Stomach (tissue), 9 donors: ENCODE data around the gene DGCR2. TPM values are rescaled to one million over a fixed set of nuclear protein-coding genes. Genes with fewer than 3 reads are reported as not detected.
A peak's percentile ranks its signal among the peaks of the same experiment; 100 is the strongest.
"Not testable (repeated sequence)": the region's sequence is repeated elsewhere in the genome, so short reads cannot be mapped to it uniquely, and the experiment has no call there.

Source experiments
- DNase-seq, 2 donors: peaks; one replicate each; pipeline versions ENCODE4 v3.0.0 to v3.0.0-alpha.2; 2013 to 2019
- H3K27ac ChIP-seq, 5 donors: fragments of 200-600 bp in 4 of 5; sonication (generic) in 4 of 5; one replicate each; pipeline ENCODE4 v1.5.1; 2013 to 2019; ENCODE audit warnings: mild to moderate bottlenecking in 1 of 5, moderate library complexity in 1 of 5
- H3K27me3 ChIP-seq, 3 donors: fragments of 200-600 bp; sonication (generic); one replicate each; pipeline ENCODE4 v1.5.1; 2017 to 2019; ENCODE audit warnings: mixed run types in 1 of 3
- H3K36me3 ChIP-seq, 4 donors: fragments of 200-600 bp; sonication (generic); 1 replicate in 3 of 4; 2 replicates in 1 of 4; pipeline ENCODE4 v1.5.1; 2016 to 2019
- H3K4me1 ChIP-seq, 4 donors: fragments of 200-600 bp; sonication (generic); one replicate each; pipeline ENCODE4 v1.5.1; 2016 to 2019
- H3K4me3 ChIP-seq, 4 donors: fragments of 200-600 bp; sonication (generic) in 3 of 4; one replicate each; pipeline ENCODE4 v1.5.1; 2016 to 2019; ENCODE audit warnings: mild to moderate bottlenecking in 1 of 4
- H3K9me3 ChIP-seq, 4 donors: fragments of 200-600 bp; sonication (generic); one replicate each; pipeline ENCODE4 v1.5.1; 2016 to 2019
- CTCF ChIP-seq, 7 experiments: fragments of 450-650 bp in 4 of 7; fragments of 200-600 bp in 3 of 7; sonication (generic) in 3 of 7; IDR thresholded peaks; one replicate each; pipeline ENCODE4 v1.5.1; 2016 to 2019; ENCODE audit warnings: antibody characterized with exemption in 7 of 7, control low read depth in 2 of 7, mild to moderate bottlenecking in 1 of 7
- EP300 ChIP-seq: sonication (generic); formaldehyde crosslinking; IDR thresholded peaks from one replicate; pipeline ENCODE4 v1.6.1; 2017; ENCODE audit warnings: antibody characterized with exemption
- POLR2A ChIP-seq, 4 donors: fragments of 450-650 bp; IDR thresholded peaks; one replicate each; pipeline ENCODE4 v1.6.1; 2016; ENCODE audit warnings: antibody characterized with exemption in 4 of 4, control low read depth in 2 of 4, mild to moderate bottlenecking in 1 of 4, moderate library complexity in 1 of 4
- POLR2AphosphoS5 ChIP-seq, 3 donors: sonication (generic); formaldehyde crosslinking; IDR thresholded peaks; one replicate each; pipeline ENCODE4 v1.6.1; 2016; ENCODE audit warnings: antibody characterized with exemption in 3 of 3
- WGBS, 5 donors: extraction: QIAGEN DNeasy Blood & Tissue Kit in 3 of 5; methylation state at CpG; one replicate each; pipeline versions ENCODE4 v1.1.5 to v1.1.7; 2013 to 2018; 5-methylcytosine and 5-hydroxymethylcytosine counted together
- intact Hi-C: fragments of 100-400 bp; cut with DNase I; formaldehyde crosslinking; loops from one replicate; pipeline ENCODE4 v1.15.1; 2023; ENCODE audit warnings: low total_unique reads
- polyA plus RNA-seq, 3 donors: library from polyadenylated mRNA; stranded (reverse); fragments of 200-250 nt; gene quantifications; one replicate each; pipeline ENCODE4 v1.2.3, GENCODE V29; 2013
- total RNA-seq, 5 donors: library from RNA; depleted of rRNA; stranded (reverse); fragments of >200 nt; gene quantifications; one replicate each; pipeline versions ENCODE4 v1.1.0 to v1.2.3, GENCODE V29; 2014 to 2016
- donor health status: healthy with polysubstance abuse.
- donor health status: Bipolar disorder and iron deficiency.
- donor health status: healthy.

DGCR2 gene
- total and polyA plus RNA-seq, 8 donors, result 5.0 to 75.3 (median 35.6) TPM

GRCh38 chr22:19037282-19038163 is 84.7 kb downstream of the DGCR2 start:
- Histone ChIP-seq H3K27me3 (no peaks in the 10 kb centered on the region), H3K36me3 (peaks cover 45 to 59% (median 55%) of the 10 kb centered on the region in 4 donors), H3K27ac (no peak overlapping the region), H3K4me1 (peaks cover 0 to 4% (median 0%) of the 10 kb centered on the region in 4 donors), H3K9me3 (no peaks in the 10 kb centered on the region), H3K4me3 (no peak overlapping the region)
- no peak for DNase-seq
- TF ChIP-seq CTCF (IDR thresholded peaks at IDR 0.05), result no peak
- TF ChIP-seq POLR2AphosphoS5 (IDR thresholded peaks at IDR 0.05), result no peak
- no peak for TF ChIP-seq EP300
- TF ChIP-seq POLR2A (IDR thresholded peaks at IDR 0.05), result no peak
- WGBS, 5 donors, result 84 to 95% (median 91%) methylated on average over 16 to 17 of the region's 17 CpGs
- intact Hi-C loops, result no loop called here

DNA sequence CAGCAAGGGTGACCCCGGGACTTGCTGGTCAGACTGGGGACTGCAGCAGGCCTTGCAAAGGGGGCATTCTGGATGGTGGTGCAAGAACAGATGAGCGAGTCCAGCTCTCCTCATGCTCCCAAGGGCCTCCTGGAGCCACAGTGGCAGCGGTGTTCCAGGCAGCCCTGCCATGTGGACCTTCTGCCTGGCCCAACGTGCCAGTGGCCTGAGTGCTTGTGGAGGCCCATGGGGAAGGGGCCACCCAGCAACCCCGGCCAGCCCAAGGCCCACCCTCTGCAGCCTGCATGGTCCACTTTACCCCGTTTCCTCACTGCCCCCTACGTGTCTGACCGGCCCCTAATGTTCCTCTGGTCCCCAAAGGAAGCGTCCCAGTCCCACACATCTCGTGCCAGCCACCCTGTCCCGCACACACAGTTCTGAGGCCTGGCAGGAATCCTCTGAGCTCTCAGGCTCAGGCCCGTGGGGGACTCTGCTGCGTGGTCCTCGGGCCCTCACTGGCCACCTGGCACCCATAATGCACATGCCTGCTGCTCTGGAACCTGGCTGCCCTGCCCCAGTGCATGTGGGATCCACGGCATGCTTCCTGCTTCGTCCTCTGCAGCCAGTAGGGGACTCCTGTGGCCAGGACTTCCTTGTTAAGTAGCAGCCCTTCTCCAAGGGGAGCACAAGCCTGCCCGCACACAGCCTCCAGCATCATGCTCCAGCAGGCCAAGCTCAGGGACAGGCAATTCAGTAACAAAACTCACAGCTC is 85.5 kb downstream of the DGCR2 start:
- Histone ChIP-seq H3K27me3 (no peaks in the 10 kb centered on the region), H3K9me3 (no peaks in the 10 kb centered on the region), H3K27ac (no peak overlapping the region), H3K4me1 (peaks cover 0 to 4% (median 0%) of the 10 kb centered on the region in 4 donors), H3K36me3 (peaks cover 38 to 51% (median 47%) of the 10 kb centered on the region in 4 donors), H3K4me3 (no peak overlapping the region)
- no peak for DNase-seq
- no peak for TF ChIP-seq EP300
- TF ChIP-seq POLR2A (IDR thresholded peaks at IDR 0.05), result no peak
- TF ChIP-seq POLR2AphosphoS5 (IDR thresholded peaks at IDR 0.05), result no peak
- TF ChIP-seq CTCF (IDR thresholded peaks at IDR 0.05), result no peak
- WGBS, 5 donors, result 85 to 86% (median 85%) methylated on average over 9 to 17 of the region's 17 CpGs
- intact Hi-C loops, result no loop called here

DNA sequence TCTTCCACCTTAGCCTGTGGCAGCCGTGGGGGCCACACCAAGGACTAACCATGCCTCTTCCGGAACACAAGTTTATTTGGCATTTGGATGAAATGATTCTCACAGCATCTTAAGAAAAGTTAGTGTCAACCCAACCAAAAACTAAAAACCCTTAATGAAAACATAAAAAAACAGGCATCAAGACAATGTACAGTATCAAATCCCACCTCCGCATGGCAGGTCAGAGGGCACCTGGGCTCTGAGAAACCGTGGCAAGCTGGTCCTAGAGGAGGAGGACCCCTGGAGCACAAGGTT is 86.0 kb downstream of the DGCR2 start:
- intact Hi-C loops, result no loop called here
- Histone ChIP-seq H3K4me3 (no peak overlapping the region), H3K4me1 (peaks cover 0 to 4% (median 0%) of the 10 kb centered on the region in 4 donors), H3K9me3 (no peaks in the 10 kb centered on the region), H3K27me3 (peaks cover 0 to 4% (median 3%) of the 10 kb centered on the region in 3 donors), H3K27ac (no peak overlapping the region), H3K36me3 (peaks cover 33 to 46% (median 42%) of the 10 kb centered on the region in 4 donors)
- no peak for TF ChIP-seq CTCF (IDR thresholded peaks at IDR 0.05)
- TF ChIP-seq POLR2AphosphoS5 (IDR thresholded peaks at IDR 0.05), result no peak
- TF ChIP-seq POLR2A (IDR thresholded peaks at IDR 0.05), result no peak
- TF ChIP-seq EP300, result no peak
- WGBS, 5 donors, result 70 to 86% (median 83%) methylated on average over 4 of the region's 4 CpGs
- DNase-seq, result no peak

GRCh38 chr22:19035474-19036228 is 86.6 kb downstream of the DGCR2 start:
- TF ChIP-seq CTCF (IDR thresholded peaks at IDR 0.05) (no peak), EP300 (no peak), POLR2A (IDR thresholded peaks at IDR 0.05) (no peak), POLR2AphosphoS5 (IDR thresholded peaks at IDR 0.05) (no peak)
- peak; percentile 23 to 31 for DNase-seq
- no peak overlapping the region for H3K4me3 ChIP-seq
- H3K36me3 ChIP-seq, result peaks cover 28 to 41% (median 36%) of the 10 kb centered on the region in 4 donors
- H3K9me3 ChIP-seq, result no peaks in the 10 kb centered on the region
- intact Hi-C loops, result no loop called here
- peaks cover 0 to 9% (median 4%) of the 10 kb centered on the region in 3 donors for H3K27me3 ChIP-seq
- no peak overlapping the region for H3K27ac ChIP-seq
- peaks cover 0 to 4% (median 0%) of the 10 kb centered on the region in 4 donors for H3K4me1 ChIP-seq
- 35 to 48% (median 40%) methylated on average over 12 to 14 of the region's 14 CpGs for WGBS, 5 donors

DNA sequence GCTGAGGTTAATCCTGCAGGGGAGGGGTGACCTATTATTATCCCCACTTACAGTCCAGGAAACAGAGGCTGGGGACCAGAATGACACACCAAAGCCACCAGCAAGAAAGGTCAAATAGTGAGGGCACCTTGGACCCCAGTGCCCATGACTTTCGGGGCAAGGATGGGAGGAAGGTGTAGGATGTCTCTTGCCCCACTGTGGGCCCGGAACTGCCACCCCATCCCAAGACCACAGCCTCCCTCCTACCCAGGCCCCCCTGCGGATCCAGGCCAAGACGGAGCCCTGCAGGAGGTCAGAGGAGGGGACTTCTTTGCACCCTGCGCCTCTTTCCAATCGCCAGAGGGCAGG is 87.1 kb downstream of the DGCR2 start:
- H3K27me3 ChIP-seq, result peaks cover 3 to 15% (median 9%) of the 10 kb centered on the region in 3 donors
- 29 to 46% (median 35%) methylated on average over 6 of the region's 6 CpGs for WGBS, 5 donors
- H3K9me3 ChIP-seq, H3K27ac ChIP-seq, DNase-seq, H3K4me3 ChIP-seq, intact Hi-C loops, H3K4me1 ChIP-seq: not testable (repeated sequence)
- peaks cover 22 to 35% (median 31%) of the 10 kb centered on the region in 4 donors for H3K36me3 ChIP-seq

GRCh38 chr22:19034724-19035120 is 87.5 kb downstream of the DGCR2 start:
- DNase-seq, result peak in 1 of 2 donors; percentile 20
- peaks cover 19 to 31% (median 27%) of the 10 kb centered on the region in 4 donors for H3K36me3 ChIP-seq

More at GRCh38 chr22:19034724-19035120, 87.5 kb downstream of the DGCR2 start:
- H3K27ac ChIP-seq, H3K4me1 ChIP-seq, H3K9me3 ChIP-seq, H3K4me3 ChIP-seq, intact Hi-C loops: not testable (repeated sequence)
- 61 to 69% (median 67%) methylated on average over 9 to 12 of the region's 12 CpGs; no CpG with 5 or more reads in 1 of the 5 donors for WGBS, 5 donors
- H3K27me3 ChIP-seq, result peaks cover 3 to 18% (median 9%) of the 10 kb centered on the region in 3 donors
